LHCN-M2 (cell line): Measurements from ENCODE around the gene TRAPPC11. TPM values are rescaled to one million over a fixed set of nuclear protein-coding genes. Genes with fewer than 3 reads are reported as not detected.

ENCODE experiments used
- DNase-seq: peaks from one replicate; pipeline ENCODE4 v3.0.0-alpha.2; 2012; ENCODE audit warnings: low read depth
- total RNA-seq: library from RNA; depleted of rRNA; stranded (reverse); fragments of >200 nt; gene quantifications from 2 replicates; pipeline ENCODE4 v1.2.3, GENCODE V29; 2014

Gene TRAPPC11
- total RNA-seq, 1 experiment from 2014 or later: 31.9 TPM

DNA sequence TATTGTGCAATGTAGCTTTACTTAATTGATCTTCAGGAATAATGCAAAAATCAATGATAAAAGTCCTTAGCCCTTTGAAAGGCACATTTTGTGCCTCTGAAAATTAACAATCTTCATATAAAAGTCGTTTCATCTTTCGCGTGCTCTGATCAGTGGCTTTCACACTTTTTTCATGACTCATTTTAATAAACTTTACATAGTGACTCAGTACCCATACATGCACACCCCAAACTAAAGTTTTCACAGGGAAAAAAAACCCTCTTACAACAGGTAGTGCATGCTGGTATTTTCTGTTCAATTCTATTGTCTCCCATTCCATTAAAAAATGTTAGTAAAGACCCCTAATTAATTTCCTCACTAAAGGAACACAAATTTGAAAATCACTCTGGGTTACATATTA is 21.6 kb upstream of the TRAPPC11 start:
- DNase-seq: peak; percentile 42

DNA sequence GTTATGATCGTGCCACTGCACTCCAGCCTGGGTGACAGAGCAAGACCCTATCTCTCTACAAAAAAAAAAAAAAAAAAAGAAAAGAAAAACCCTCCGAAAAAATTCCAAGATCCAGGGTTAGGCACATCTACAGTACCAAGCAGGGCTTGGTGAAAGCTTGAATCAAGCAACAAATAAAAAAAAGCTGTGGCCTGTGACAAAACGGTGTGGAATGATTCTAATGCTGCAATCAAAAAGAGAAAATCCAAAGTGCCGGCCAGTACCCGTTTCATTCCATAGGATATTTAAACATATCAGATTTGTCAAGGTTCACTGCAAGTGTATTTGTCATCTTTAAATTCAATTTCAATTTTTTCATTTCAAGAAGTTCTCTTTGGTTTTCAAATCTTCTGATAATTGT is 20.7 kb upstream of the TRAPPC11 start:
- peak; percentile 53 for DNase-seq

DNA sequence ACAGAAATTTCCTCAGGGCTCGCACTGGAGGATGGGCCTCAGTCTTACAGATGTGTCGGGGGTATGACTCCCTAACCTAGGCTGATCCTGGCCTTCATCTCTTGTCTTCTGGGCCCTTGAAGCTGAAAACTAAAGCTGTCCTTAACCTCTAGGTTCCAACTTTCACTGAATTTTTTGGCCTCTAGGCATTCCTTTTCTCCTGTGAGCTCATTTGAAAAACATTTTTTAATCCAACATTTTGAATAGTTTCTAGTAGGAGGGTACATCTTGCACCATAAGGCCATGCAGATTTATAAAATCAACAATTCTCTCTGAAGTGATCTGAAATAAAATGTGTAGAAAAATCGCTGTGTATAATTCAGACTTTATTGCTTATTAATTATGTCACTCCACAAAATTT is 19.8 kb upstream of the TRAPPC11 start:
- no peak for DNase-seq

DNA sequence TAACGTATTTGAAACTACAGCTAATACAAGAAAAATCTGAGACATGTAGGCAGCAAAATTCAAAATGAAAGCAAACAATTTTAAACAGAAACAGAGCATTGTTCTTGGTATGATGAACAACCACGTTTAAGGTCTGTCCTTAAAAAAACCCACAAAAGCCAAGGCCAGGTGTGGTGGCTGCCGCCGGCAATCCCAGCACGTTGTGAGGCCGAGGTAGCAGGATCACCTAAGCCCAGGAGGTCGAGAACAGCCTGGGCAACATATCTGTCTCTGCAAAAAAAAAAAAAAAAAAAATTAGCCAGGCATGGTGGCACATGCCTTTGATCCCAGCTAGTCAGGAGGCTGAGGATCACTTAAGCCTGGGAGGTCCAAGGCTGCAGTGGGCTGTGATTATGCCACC is 13.8 kb upstream of the TRAPPC11 start:
- DNase-seq: no peak

DNA sequence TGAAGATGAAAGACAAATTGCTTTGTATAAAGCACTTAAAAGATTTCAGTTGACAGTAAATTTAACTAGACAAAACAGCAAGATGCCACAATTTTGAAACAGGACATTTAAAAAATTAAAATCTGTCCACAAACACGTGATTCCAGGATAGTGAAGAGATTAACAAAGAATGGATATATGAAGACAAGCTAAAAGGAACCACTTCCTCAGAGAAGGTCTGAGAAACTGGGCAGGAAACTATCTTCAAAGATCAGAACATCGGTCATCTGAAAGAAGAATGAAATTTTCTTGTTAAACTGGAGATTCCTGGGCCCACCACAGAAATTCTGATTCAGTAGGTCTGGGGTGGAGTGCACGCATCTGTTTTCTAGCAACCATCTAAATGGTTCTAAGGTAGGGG is 1.5 kb upstream of the TRAPPC11 start:
- DNase-seq: no peak

DNA sequence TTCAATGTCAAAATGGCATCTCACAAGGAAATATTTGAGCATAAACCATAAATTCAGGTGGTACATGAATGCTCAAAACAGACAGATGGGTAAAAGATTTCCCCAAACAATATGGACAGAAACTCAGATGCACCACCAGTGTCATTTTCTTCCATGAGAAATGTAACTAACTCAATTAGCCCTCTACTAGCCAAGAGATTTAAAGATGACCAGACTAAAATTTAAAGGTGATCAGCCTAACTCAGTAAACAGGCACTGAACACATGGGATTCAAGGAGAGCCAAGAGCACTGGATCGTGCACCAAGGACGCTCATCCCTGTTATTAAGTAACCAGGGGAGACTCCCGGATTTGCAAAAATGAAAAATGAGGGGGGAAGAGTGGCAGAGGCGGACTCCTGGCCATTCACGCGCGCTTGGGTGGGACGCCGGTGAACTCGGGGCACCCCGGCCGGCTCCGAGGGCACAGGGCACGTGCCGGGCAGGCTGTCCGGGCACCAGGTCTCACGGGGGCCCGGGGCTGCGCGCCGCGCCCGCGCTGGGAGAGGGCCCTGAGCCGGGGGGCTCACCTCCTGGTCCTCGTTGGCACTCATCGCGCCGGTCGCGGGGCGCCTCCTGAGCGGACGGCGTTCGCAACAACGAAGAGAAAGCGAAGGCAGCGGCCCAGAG is 598 bp upstream of the TRAPPC11 start:
- DNase-seq: no peak

DNA sequence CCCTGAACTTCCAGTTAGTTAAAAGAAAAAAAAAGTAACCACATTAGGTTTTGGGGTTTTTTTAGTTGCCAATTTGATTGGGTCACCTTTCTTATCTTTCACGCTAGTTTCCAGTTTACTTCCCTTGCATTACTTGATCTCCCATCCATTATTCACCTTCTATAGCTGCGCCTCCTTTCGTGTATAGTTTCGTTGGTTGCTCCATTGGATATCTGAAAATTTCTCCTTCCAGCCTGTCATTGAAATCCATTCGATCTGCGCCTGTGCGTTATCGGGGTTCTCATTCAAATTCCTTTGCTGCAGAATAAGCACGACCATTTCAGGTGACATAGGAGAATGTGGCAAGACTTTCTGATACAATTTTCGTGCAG is 764 bp downstream of the TRAPPC11 start:
- DNase-seq: no peak

DNA sequence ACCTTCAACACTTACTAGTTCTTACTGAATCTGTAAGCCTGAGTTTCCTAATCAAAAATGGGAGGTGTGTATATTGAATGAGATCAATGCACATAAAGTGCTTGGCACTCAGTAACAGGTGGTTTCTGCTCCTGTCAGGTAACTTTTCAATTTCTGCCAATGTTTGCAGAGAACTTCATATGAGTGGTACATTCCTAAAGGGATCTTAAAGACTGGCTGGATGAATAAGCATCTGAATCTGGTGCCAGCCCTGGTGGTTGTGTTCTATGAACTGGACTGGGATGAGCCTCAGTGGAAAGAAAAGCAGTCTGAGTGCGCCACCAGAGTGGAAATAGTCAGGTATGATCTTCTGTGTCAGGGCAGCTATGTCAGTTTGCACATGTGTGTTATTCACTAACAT is 7.0 kb downstream of the TRAPPC11 start:
- no peak for DNase-seq

DNA sequence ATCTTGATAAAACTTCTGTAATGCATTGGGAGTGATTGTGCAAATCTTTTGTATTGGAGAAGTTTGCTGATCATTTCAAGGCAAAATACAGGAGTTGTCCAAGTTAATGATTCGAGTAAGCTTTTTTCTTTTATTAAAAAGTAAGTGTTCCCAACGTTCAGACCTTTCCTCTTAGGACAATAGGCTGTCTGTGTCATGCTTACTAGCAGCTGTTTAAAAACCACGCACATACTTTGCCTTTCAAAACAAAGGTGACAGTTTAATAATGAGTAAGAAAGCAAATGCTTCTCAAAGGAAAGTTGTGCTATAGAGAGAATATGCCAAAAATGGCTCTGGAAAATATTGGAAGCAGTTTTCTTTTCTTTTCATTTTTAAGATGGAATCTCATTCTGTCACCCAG is 11.2 kb downstream of the TRAPPC11 start:
- DNase-seq: peak; percentile 57

DNA sequence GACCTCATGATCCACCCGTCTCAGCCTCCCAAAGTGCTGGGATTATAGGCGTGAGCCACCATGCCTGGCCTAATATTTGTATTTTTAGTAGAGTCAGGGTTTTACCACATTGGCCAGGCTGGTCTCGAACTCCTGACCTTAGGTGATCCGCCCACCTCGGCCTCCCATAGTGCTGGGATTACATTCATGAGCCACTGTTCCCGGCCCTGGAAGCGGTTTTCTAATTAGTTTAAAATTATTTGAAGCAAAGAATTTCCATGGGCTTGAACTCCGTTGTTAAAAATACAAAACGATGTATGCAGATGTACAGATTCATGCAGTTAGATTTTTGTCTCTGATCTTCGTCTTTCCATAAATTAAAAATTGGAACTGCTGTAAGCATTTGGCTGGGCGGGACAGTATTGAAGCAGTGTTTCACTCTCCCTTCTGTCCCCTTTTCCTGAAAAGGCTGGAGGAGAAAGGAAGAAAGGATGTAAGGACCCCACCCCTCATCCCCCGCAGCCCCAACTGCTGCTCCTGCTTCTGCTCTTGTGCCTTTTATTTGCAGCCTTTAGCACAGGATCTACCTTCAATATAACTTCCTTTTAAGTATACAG is 12.0 kb downstream of the TRAPPC11 start:
- no peak for DNase-seq

DNA sequence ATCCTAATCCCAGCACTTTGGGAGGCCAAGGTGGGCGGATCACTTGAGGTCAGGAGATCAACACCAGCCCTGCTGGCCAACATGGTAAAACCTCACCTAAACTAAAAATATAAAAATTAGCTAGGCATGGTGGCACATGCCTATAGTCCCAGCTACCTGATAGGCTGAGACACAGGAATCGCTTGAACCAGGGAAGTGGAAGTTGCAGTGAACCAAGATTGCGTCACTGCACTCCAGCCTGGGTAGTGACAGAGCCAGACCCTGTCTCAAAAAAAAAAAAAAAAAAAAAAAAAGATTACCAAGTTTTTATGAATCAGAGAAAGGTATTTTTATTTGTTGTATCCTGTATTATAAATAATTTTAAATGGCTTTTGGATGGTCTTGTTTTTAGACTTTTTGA is 15.1 kb downstream of the TRAPPC11 start:
- no peak for DNase-seq

DNA sequence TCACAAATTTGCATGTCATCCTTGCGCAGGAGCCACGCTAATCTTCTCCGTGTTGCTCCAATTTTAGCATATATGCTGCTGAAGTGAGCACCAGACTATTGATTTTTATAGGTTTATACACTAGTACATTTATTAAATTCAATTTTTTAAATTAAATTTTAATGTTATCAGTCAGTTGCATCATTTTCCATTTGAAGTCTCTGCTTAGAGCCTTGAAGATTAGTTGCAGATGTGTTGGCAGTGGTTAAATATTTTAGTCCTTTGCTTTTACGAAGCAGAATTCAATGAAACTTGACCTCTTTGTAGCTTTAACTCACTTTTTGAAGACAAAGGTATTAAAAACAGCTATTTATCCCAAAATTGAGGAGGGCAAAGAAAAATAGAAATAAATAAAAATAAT is 16.5 kb downstream of the TRAPPC11 start:
- no peak for DNase-seq

DNA sequence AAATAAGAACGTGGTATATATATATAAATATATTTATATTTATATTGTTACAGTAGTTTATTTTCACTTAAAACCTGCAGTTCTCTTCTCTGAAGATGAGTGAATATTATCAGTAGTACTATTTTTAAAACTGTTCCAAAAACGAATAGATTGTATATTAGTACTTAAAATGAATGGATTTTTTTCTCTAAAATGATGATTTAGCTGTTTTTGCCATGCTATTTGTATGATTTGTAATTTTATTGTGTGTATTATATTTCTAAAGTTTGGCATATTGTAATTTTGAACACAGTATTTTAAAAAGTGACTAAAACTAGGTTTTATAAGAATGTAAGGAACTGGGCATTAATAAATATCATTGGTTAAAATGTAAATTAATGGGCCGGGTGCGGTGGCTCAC is 22.0 kb downstream of the TRAPPC11 start:
- DNase-seq: no peak

DNA sequence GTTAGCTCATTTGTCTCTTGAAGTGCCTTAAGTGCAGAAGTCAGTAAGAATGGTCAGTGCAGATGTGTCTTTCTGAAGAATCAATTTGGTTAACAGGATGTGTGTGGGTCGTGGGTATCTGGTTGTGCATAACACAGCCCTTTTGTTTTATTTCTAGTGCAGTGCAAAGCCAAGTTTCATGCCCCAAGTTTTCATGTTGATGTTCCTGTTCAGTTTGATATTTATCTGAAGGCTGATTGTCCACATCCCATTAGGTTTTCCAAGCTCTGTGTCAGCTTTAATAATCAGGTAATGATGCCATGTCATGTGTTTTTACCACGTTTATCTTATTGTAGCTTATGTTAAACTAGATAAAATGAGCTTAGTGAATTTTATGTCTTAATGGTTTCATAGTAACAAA is 27.4 kb downstream of the TRAPPC11 start:
- DNase-seq: no peak

DNA sequence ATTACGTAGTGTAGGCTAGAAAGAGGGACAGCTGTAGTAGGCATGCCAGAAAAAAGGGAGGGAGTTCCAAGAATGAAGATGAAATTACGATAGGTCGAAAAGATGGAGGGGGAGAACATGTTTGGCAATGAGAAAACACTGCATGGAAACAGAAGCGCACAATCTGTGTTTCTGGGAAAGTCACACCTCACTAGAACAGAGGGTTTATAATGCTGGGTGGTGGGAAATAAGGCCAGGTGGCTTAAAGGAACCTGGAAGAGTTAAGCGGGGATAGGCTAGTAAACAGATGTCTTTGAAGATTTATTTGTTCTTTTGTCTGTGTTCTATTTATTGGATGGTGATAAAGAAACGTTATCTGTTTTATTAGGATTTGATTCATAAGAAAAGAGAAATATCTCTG is 29.1 kb downstream of the TRAPPC11 start:
- no peak for DNase-seq

DNA sequence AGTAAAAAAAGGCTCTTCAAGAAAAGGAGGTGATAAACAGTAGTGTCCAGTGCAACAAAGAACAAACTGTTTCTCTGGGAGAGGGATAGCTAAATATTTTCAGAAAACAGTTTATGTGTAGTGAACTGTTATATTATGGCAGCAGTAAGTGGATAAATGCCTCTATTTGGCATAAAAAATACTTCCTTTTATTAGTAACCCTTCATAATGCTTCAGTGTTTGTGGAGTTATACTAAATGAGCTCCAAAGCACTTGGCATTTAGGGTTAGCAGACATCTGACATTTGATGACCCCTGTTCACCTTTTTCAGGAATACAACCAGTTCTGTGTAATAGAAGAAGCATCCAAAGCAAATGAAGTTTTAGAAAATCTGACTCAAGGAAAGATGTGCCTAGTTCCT is 31.9 kb downstream of the TRAPPC11 start:
- DNase-seq: no peak

DNA sequence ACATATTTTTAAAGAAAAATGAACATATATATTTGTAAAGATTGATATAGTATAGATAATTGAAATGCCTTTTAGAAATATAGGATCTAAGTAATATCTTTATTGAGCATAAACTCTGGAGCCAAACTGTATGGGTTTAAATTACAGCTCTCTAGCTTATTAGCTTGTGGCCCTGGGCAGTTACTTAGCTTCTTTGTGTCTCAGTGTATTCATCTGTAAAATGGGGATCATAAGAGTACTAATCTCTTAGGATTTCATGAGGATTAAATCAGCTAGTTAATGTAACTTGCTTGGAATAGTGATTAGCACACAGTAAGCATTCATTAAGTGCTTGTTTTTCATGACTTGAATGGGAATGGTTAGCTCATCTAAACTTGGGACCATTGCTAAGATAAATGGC is 32.8 kb downstream of the TRAPPC11 start:
- no peak for DNase-seq

DNA sequence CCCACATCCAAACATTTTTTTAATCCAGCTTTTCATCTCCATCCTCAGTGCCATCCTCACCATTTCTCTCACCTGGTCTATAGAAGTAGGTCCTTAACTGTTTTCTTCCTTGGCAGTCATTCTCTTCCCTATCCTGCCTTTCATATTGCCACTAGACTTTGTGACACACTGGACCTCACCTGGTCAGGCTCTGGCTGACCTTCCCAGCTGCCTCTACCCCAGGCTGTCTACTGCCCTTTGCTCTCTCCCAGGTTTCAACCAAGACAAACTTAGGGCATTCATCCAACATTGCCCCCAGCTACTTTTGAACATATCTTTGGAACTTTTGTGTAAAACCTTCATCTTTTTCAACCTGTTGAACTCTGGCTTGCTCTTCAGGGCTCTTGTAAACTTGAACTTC is 39.8 kb downstream of the TRAPPC11 start:
- DNase-seq: no peak

DNA sequence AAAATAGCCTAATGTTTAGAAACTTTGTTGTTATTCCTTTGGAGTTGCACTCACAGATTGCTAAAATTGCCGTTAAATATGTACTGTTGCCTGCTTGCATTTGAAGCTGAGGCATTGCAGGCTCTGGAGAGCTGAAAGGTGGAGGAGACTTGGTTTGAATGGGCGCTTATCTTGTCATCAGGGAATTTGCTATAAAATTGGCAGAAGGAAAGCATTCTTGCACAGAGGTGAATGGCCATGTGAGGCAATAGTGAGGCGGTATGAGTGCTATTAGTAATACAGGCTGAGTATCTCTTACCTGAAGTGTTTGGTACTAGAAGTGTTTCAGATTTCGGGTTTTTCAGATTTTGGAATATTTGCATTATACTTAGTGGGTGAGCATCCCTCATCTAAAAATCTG is 41.3 kb downstream of the TRAPPC11 start:
- DNase-seq: no peak

DNA sequence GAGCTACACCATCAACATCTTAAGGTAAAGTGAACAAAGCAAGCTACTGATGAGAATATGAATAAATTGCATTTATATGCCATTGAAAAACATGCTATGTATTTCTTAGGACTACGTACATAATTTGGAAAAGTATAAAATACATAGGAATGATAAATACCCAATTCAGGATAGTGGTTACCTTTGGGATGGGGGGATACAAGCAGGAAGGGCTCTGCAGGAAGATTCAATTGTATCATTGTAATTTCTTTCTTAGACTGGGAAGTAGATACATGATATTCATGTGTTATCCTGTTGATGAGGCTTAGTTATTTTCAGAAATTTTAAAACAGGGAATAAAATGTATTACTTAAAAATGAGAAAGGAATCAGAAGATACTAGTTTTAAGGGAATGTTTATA is 43.4 kb downstream of the TRAPPC11 start:
- DNase-seq: no peak

DNA sequence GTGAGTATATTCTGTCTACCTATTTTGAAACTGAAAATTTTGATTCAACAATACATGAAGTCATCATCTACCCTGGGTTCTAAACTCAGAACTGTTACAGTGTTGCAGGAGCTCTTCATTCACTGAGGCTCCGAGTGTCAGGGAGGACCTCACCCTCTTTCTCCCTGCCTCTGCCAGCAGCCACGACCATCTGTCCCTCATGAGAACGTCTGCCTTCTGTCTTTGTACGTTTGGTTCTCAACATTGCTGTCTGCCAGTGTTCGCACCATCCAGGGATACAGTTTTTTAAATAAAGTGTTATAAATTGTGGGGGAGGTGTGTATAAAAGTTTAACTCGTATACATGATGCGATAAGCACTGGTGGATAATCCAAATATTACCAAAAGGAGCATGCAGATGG is 55.5 kb downstream of the TRAPPC11 start:
- DNase-seq: no peak

DNA sequence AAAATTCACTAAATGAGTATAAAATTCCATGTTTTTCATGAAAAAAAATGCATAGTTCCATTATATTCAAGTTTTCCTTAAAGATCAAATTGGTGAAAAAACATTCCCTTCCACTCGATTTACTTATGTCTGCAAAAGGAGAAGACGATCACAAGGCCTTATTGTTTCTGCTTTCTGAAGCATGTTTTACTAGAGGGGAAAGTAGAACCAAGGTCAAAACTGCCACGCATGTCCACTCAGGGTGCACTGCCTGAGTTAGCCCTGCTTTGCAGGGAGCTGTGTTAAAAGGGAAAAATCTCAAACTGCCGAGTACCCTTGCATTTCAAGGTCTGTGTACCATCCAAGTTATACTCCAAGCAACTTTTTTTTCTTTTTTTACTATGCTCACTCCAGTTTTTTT is 57.2 kb downstream of the TRAPPC11 start:
- DNase-seq: no peak

DNA sequence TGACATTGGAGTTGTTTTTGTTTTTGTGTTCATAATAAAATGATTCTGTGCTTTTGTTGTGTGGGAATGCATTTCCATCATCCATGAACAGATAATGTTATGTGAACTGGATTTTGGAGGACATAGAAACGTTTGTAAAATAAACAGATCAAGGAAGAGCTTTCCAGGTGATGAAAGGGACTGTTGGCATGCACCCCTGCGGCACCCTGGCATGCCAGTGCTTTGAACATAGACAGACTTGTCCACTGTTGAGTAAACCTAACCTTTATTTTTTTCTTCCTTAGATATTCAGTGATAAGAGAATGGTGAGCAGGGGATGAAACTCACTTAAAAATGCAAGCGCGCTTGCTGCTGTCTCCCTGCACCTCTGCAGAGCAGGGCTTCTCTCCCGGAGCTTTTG is 59.8 kb downstream of the TRAPPC11 start:
- DNase-seq: no peak
